ENCODE results near the gene SHCBP1L.

DNA sequence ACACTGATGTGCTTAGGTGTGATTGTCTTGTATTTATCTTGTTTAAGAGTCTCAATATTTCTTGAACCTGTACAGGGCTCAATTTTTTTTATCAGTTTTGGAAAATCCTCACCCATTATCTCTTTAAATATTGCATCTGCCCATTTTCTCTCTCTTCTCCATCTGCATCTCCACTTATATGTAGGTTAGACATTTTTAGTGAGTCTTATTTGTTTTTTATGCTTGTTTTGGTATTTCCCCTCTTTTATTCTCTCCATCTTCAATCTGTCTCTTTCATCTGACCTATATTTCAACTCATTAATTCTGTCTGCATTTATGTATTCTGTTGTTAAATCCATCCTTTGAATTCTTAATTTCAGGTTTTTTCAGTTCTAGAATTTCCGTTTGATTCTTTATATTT lies 32.9 kb upstream of the SHCBP1L start:
- TF ChIP-seq GATA2 (IDR thresholded peaks at IDR 0.05; ENCODE audit: low read depth, low read length) (no peak), GATA3 (IDR thresholded peaks at IDR 0.05; ENCODE audit: low read depth, low read length) (no peak)
